Lower leg skin (tissue), 4 donors: ENCODE results near the gene KSR2. TPM values are rescaled to one million over a fixed set of nuclear protein-coding genes. Genes with fewer than 3 reads are reported as not detected.

ENCODE experiments used
- DNase-seq, 2 donors: peaks; one replicate each; pipeline ENCODE4 v3.0.0-alpha.2; 2019; ENCODE audit warnings: low spot score in 2 of 2
- H3K4me3 ChIP-seq: fragments of 200-600 bp; sonication (generic); 2 replicates; pipeline ENCODE4 v1.5.1; 2017; ENCODE audit warnings: mild to moderate bottlenecking, low read depth; ENCODE audit not compliant: poor library complexity, severe bottlenecking
- CTCF ChIP-seq, 3 donors: fragments of 450-650 bp; IDR thresholded peaks; one replicate each; pipeline ENCODE4 v1.5.1; 2016; ENCODE audit warnings: antibody characterized with exemption in 3 of 3, mild to moderate bottlenecking in 3 of 3, moderate library complexity in 2 of 3
- POLR2A ChIP-seq, 2 donors: fragments of 450-650 bp; IDR thresholded peaks; one replicate each; pipeline ENCODE4 v1.6.1; 2016 to 2017; ENCODE audit warnings: antibody characterized with exemption in 2 of 2, mild to moderate bottlenecking in 1 of 2, moderate library complexity in 1 of 2
- WGBS, 2 donors: methylation state at CpG; one replicate each; pipeline ENCODE4 v1.1.5; 2018; 5-methylcytosine and 5-hydroxymethylcytosine counted together
- intact Hi-C: fragments of 100-400 bp; cut with DNase I; formaldehyde crosslinking; loops from one replicate; pipeline ENCODE4 v1.15.0; 2023; ENCODE audit warnings: low total_unique reads
- total RNA-seq, 4 donors: library from RNA; depleted of rRNA; stranded (reverse); fragments of >200 nt; gene quantifications; one replicate each; pipeline ENCODE4 v1.1.0, GENCODE V29; 2016

The KSR2 gene
- total RNA-seq, 4 donors from 2014 or later: 0.17 to 0.84 (median 0.35) TPM

- intact Hi-C loops: no loop called here
- no peak overlapping the region for H3K4me3 ChIP-seq
- WGBS, 2 donors: 79 to 85% methylated on average over 8 of the region's 8 CpGs
- DNase-seq: no peak
- TF ChIP-seq CTCF (IDR thresholded peaks at IDR 0.05) (no peak), POLR2A (IDR thresholded peaks at IDR 0.05) (no peak)
Observed at GRCh38 chr12:117538032-117538690, 430.6 kb downstream of the KSR2 start.

- 54% methylated on average over 6 of the region's 6 CpGs for WGBS, 2 donors
- TF ChIP-seq POLR2A (IDR thresholded peaks at IDR 0.05) (no peak), CTCF (IDR thresholded peaks at IDR 0.05) (no peak)
- no peak overlapping the region for H3K4me3 ChIP-seq
- DNase-seq: no peak
- intact Hi-C loops: no loop called here
Observed at GRCh38 chr12:117533687-117534086, 435.1 kb downstream of the KSR2 start.

GRCh38 chr12:117530796-117531195 lies 438.0 kb downstream of the KSR2 start:
- intact Hi-C loops: no loop called here
- TF ChIP-seq CTCF (IDR thresholded peaks at IDR 0.05) (no peak), POLR2A (IDR thresholded peaks at IDR 0.05) (no peak)
- 90 to 92% methylated on average over 10 of the region's 10 CpGs for WGBS, 2 donors

GRCh38 chr12:117528538-117528937 lies 440.3 kb downstream of the KSR2 start:
- 68 to 71% methylated on average over 7 of the region's 7 CpGs for WGBS, 2 donors
- intact Hi-C loops: no loop called here
- DNase-seq: peak in 1 of 2 donors; percentile 36
- no peak for TF ChIP-seq POLR2A (IDR thresholded peaks at IDR 0.05)
- TF ChIP-seq CTCF (IDR thresholded peaks at IDR 0.05): no peak
- no peak overlapping the region for H3K4me3 ChIP-seq

More at GRCh38 chr12:117530796-117531195, 438.0 kb downstream of the KSR2 start:
- no peak overlapping the region for H3K4me3 ChIP-seq
- peak in 1 of 2 donors; percentile 57 for DNase-seq

GRCh38 chr12:117527479-117527855 lies 441.3 kb downstream of the KSR2 start:
- no peak for DNase-seq
- TF ChIP-seq POLR2A (IDR thresholded peaks at IDR 0.05) (no peak), CTCF (IDR thresholded peaks at IDR 0.05) (no peak)
- 34 to 53% methylated on average over 4 of the region's 4 CpGs for WGBS, 2 donors
- H3K4me3 ChIP-seq: no peak overlapping the region
- intact Hi-C loops: no loop called here
